GM21447 (cell line): Measurements from ENCODE around the gene SLC45A2.
"Not testable (repeated sequence)": the region's sequence is repeated elsewhere in the genome, so short reads cannot be mapped to it uniquely, and the experiment has no call there.

Source experiments
- ATAC-seq: cut with Tn5 transposase; IDR thresholded peaks from one replicate; pipeline ENCODE4 v1.9.1; 2021; ENCODE audit not compliant: unreplicated experiment

Gene SLC45A2

DNA sequence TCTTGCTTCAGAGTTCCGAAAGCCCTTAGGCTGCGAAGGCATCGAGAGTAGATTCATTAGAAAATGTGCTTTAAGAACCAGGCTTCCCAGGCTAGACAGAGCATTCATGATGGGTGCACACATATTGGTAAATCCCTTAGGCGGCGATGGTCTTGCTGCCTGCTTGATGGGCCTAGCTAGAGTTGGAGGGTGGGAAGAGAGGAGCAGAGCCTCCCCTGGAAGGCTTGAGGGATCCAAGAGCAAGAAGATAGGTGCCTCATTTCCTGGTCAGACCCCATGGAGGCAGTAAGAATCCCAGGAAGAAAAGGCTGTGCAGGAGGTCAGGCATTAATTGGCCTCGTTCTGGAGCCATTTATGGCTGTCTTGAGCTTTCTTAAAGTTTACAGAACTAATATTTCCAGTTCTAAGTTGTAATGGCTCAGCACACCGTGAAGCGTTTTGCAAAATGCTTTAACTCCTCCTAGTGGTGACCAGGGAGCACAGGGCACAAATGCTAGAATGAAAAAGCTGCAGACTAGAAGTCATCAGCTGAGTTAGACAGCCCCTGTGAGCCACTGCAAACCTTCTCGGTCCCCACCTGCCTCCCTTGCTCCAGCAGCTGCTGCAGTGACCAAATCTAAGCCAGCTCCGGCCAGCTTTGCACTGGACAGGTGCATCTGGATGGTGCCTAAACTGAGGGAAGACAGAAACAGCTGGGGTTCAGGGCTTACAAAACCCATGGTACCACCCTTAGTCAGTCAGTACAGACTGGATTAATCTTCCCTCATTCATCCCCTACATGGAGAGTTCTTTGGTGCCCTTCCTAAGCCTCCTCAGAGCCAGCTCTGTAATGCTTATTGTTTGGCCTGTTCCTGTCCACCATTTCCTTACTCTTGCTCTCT lies 14.7 kb downstream of the SLC45A2 start:
- no peak for ATAC-seq

DNA sequence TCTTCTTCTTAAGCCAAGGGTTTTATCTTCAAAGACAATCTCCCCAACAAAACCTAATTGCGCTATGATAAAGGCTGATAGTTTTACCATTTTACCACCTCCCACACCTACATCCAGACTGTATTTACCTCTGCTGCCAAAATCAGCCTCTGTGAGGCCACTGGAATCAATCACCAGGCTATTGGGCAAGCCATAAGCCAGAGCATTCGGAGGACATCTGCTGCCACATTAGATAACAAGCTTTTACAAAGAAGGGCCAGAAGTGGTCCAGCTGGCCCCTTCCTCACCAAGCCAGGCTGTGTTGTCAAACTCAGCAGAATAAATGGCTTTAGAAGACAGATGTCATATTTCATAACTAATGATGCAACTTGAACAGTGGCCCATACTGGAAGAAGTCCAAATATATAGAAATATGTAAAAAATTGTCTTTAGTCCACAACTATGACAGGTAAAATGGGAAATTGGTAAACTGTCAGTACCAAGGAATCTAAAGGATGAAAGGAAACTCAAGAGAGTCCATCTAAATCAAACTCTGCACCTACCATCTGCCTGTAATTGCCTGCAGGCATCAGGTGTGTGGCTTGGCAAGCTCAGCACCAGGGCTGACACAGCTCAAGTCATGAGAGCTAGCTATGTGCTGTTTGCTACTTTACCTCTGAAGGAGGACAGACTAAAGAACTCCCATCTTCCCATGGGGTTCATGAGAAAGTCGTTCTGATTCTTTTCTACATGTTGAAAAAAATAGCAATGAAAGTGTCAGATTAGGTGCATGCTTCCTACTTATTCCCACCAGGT lies 16.1 kb downstream of the SLC45A2 start:
- ATAC-seq = no peak

DNA sequence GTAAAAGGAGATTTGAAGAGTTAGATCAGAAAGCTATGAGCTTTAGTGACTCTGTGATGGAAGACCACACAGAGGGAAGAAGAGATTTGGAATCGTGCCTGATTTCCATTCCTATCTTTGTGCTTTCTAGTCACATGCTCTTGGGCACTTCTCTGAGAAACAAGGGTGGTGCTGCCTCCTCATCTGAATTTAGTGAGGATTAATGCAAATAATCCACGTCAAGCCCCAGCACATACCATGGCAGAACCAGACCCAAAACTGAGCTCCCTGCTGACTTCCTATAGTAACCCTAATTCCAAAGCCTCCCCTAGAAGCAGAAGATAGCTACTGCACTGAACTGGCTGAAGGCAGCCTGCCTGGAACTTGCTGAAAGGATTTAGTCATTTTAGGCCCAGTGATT lies 17.7 kb downstream of the SLC45A2 start:
- no peak for ATAC-seq

DNA sequence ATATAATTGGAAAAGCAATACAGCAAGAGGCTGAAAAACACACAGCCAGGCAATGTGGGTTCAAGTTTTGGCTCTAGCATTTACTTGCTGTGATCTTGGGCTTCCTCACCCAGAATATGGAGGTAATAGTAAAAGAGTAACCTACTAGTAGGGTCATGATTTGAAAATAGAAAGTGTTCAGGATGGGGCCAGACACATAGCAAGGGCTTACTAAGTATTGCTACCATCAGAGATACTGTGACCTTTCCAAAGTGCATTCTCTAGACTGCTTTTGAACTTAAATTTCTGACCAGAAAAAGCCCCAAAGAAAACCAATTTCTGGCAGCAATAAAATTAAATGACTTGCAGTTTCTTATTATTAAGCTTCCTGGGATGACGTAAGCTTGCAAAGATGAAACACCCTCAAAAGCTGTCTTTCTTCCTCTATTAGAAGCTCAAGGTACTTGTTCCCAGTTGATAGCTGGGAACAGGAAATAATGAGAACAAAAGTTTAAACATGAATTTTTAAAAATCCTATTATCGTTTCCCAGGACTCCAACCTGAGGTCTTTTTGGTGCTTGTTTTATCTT lies 20.3 kb downstream of the SLC45A2 start:
- no peak for ATAC-seq

DNA sequence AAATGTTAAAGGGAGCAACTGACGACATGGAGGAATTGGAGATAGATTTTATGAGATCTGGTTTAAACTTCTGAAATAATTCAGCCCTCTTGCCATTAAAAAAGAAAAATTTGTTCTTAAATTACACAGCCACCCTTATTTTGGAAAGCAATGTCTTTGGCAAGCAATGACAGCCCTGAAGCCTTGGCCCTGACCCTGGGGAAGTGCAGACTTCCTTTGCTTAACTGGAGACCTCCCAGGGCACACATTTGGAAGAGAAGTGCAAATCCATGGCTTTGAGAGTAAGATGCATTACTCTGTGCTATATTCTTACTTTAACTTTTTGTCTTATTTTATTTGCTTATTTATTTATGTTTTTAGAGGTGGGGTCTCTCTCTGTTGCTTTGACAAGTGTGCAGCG lies 26.3 kb downstream of the SLC45A2 start:
- no peak for ATAC-seq

DNA sequence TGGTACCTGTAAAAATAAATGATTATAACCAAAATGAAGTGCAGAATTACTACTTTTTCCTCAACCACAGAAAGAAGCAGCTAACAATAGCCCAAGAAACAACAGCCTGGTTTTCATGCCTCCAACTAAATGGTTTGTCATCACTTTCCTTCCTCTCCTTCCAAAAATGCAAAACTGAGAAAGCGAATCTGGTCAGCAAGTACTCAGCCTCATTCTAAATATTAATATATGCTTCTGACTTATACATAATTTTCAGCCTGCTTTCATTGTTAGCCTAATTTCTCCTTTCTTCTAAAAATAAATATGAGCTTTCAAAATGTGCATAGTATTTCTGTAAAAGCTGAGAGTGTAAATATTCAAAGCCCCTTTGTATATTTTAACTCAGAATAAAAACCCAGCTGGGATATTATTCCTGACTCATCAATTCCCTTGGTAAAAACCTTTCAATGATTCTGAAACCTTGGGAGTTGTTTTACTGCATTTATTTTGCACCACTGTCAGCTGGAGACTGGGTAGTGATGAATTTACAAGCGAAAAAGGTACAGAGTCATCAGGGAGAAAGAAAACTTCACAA lies 26.8 kb downstream of the SLC45A2 start:
- ATAC-seq = no peak

DNA sequence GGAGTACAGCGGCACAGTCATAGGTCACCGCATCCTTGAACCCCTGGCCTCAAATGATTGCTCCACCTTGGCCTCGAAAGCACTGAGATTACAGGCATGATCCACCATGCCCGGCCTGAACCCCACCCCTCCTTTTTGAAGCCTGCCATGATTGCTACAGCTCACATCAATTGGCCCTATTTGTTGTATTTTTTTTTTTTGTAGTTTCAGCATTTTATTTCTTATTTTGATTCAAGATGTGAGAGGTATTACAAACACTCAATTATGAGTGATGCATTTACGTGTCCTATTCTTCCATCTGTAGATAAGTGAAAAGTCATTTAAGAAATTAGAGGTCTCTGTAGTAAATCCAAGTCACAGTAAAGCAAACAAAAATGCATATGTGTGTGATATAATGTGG lies 32.3 kb downstream of the SLC45A2 start:
- ATAC-seq = not testable (repeated sequence)

DNA sequence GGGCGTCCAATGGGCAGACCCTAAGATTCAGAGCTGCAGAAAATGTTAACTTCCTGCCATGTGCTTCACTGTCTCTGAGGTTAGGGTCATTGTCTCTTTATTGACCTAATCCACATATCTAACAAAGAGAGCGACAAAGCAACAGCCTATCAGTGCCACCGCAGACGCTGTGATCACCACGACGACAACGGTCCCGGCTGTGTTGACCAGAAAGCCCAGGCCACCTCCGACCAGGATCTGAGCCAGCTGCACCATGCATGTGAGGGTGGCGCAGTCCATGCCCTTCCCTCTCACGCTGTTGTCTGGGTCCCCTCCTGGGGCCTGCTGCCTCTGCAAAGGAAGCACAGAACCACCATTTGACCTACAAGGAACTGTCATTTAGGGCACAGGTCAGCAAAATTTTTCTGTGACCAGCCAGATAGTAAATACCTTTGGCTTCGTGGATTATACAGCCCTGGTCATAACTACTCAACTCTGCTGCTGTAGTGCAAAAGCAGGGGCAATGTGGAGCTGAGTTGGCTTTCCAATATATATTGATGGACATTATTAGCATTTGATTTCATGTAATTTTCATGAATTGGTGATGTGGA lies 39.9 kb downstream of the SLC45A2 start:
- ATAC-seq = no peak

DNA sequence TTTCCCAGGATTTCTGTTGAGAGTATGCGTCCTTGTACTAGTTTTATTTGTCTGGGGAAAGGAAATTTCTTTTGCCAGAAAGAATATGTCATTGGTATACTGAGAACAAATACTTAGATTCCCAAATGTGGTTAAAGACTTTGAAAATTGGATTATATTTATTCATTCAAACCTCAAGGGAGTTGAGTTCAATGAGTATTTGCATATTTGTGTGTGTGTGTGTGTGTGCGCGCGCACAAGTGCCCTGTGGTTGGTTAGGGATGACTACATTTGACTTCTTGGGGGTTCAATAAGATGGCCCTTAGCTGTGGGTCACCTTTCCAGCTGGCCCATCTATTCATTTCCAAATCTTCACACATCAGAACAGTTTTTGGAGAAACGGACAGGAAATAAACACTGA lies 43.4 kb downstream of the SLC45A2 start:
- no peak for ATAC-seq

DNA sequence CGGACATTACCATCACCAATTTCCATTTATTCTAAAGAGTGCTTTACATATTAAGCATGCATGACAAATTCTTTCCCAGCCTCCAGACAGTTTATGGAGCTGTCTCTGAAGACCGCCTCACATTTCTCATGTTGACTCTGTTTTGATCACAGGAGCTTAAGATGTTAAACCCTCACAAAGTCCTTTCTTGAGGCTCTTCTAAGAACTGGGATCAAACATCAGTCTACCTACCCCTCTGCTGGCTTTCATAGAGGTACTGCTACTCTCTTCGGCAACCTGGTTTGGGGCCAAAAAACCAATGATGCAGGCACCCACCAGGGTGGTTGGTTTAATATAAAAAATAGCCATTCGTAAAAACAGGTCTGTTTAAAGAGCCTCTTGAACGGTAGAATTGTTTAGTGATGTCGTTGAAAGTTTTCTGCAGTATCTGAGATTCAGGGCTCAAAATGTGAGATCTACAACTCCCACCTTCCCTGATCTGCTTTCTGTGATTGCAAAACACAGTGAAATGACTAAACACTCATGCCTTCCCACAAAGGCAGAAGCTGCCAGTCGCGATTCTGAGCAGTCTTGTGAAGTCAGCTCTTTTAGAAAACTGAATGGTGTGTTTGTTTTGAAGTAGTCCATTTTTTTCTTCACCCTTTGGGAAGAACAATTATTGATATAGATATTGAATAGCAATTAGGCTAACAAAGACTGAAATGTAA lies 44.8 kb downstream of the SLC45A2 start:
- no peak for ATAC-seq

DNA sequence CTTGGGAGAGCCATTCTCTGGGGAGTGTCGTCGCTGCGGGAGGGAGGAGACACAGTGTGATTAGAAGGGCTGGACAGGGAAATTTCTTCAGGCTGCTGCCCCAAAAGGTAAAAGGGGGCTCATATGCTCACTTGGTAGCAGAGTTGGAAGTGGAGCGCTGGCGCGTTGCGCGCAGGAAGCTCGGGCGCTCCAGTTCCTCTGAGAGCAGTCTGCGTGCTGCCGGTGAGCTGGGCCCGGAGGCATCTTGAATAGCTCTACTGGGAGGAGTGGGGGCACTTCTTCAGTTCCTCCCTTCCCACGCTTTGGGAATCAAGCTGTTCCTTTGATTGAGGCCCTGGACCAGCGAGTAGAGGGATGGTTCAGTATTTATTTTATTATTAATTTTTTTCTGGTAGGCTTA lies 45.6 kb downstream of the SLC45A2 start:
- no peak for ATAC-seq

DNA sequence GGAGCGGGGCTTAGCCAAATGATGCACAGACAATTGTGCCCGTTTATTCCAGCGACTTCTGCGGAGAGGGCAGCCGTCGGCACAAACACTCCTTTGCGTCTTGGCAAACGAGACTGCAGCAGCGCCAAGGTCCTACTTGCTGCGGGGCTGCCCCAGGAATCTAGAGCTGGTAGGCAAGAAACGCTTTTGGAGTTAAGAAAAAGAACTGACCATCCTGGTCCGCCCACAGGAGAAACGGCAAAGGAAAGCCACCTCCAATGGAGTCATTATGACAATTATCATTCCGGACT lies 46.0 kb downstream of the SLC45A2 start:
- no peak for ATAC-seq

DNA sequence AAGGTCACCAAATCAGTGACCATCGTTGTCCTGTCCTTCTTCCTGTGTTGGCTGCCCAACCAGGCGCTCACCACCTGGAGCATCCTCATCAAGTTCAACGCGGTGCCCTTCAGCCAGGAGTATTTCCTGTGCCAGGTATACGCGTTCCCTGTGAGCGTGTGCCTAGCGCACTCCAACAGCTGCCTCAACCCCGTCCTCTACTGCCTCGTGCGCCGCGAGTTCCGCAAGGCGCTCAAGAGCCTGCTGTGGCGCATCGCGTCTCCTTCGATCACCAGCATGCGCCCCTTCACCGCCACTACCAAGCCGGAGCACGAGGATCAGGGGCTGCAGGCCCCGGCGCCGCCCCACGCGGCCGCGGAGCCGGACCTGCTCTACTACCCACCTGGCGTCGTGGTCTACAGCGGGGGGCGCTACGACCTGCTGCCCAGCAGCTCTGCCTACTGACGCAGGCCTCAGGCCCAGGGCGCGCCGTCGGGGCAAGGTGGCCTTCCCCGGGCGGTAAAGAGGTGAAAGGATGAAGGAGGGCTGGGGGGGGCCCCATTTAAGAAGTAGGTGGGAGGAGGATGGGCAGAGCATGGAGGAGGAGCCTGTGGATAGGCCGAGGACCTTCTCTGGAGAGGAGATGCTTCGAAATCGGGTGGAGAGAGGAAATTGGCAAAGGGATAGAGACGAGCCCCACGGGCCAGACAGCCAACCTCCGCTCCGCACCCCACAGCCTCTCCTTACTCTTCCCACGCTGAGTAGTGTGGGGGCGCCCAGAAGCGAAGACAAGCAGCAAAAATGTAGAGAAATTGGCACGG lies 46.6 kb downstream of the SLC45A2 start:
- ATAC-seq = no peak

DNA sequence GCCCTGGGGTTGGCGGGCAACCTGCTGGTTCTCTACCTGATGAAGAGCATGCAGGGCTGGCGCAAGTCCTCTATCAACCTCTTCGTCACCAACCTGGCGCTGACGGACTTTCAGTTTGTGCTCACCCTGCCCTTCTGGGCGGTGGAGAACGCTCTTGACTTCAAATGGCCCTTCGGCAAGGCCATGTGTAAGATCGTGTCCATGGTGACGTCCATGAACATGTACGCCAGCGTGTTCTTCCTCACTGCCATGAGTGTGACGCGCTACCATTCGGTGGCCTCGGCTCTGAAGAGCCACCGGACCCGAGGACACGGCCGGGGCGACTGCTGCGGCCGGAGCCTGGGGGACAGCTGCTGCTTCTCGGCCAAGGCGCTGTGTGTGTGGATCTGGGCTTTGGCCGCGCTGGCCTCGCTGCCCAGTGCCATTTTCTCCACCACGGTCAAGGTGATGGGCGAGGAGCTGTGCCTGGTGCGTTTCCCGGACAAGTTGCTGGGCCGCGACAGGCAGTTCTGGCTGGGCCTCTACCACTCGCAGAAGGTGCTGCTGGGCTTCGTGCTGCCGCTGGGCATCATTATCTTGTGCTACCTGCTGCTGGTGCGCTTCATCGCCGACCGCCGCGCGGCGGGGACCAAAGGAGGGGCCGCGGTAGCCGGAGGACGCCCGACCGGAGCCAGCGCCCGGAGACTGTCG lies 47.3 kb downstream of the SLC45A2 start:
- no peak for ATAC-seq

DNA sequence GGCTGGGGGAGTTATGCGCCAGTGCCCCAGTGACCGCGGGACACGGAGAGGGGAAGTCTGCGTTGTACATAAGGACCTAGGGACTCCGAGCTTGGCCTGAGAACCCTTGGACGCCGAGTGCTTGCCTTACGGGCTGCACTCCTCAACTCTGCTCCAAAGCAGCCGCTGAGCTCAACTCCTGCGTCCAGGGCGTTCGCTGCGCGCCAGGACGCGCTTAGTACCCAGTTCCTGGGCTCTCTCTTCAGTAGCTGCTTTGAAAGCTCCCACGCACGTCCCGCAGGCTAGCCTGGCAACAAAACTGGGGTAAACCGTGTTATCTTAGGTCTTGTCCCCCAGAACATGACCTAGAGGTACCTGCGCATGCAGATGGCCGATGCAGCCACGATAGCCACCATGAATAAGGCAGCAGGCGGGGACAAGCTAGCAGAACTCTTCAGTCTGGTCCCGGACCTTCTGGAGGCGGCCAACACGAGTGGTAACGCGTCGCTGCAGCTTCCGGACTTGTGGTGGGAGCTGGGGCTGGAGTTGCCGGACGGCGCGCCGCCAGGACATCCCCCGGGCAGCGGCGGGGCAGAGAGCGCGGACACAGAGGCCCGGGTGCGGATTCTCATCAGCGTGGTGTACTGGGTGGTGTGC lies 48.0 kb downstream of the SLC45A2 start, which contains the start of gene RXFP3:
Gene RXFP3, plus strand, starts transcription at position 6 of the 636 bp plus-strand sequence. Its CDS starts 355 bp downstream, at position 361.
- ATAC-seq = no peak

DNA sequence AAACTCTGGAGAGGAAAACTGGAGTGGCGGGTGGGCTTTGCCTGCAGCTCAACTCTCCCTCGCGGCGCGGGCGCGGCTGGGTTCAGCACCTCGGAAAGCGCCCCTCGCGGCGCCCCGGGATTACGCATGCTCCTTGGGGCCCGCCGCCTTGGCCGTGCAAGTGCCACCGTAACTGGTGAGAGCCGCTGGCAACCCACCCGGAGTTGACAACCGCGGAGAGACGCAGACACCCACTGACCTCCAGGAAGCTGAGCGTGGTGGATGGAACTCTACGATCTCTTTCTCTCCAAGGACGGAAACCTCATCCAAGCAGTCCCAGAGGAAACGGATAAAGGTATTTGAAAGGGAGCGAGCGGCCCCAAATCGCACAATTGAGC lies 48.5 kb downstream of the SLC45A2 start:
- no peak for ATAC-seq

DNA sequence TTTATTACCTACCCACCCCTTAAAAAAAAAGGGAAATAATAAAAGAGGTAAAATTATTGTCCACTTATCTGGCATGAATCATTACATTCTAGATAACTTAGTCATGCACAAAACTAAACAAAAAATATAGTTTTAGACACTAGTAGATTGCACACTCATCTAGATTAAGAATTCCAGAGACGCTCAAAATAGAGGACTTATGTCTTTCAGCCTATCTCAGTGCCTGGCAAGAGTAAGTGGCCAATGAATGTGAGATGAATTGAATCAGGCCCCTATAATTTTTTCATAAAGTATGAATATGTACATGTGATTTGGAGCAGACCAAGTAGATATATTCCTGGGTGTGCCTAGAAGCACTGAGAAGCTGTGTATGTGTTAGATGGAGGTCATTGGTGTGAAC lies 50.3 kb downstream of the SLC45A2 start:
- ATAC-seq = peak; percentile 1

DNA sequence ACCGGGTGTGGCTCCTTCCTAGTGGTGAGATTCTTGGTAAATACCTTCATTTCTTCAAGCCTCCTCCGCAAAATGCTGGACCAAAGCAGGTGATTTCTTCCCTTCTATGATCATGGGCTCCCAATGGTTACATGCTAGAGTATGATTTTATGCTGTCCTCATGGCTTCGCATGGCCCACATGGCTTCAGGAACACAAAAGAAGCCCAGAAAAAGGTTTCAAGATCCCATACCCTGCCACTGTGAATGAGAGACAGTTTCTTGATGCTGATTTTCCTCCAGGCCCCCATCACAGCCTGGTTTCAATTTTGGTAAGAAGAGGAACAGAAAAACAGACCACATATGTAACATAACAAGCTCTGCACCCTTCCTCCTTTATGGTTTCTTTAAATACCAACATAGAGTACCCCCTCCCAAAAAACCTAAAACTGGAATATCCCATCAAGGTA lies 50.7 kb downstream of the SLC45A2 start:
- peak; percentile 86 for ATAC-seq

DNA sequence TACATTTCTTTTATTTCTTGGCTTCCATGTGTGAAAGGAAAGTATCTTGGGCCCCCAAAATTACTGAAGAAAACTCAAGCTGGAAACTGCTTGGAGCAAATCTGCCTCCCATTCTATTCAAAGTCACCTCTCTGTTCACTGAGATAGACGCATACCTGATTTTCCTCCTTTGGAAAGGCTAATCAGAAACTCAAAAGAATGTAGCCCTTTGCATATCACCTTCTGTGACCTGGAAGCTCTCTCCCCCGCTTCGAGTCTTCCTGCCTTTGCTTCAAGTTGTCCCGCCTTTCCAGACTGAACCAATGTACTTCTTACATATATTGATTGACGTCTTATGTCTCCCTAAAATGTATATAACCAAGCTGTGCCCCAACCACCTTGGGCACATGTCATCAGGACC lies 53.4 kb downstream of the SLC45A2 start:
- ATAC-seq = no peak
